GM18520 (cell line): ENCODE data around the gene DAPP1.

ENCODE experiments used
- ATAC-seq: cut with Tn5 transposase; IDR thresholded peaks from one replicate; pipeline ENCODE4 v1.9.1; 2021; ENCODE audit not compliant: unreplicated experiment

DAPP1 gene

GRCh38 chr4:99852199-99852749 is 35.6 kb downstream of the DAPP1 start:
- no peak for ATAC-seq

GRCh38 chr4:99853190-99853589 is 36.6 kb downstream of the DAPP1 start:
- no peak for ATAC-seq

- ATAC-seq, result no peak
Measured at GRCh38 chr4:99853999-99854398, 37.4 kb downstream of the DAPP1 start.

GRCh38 chr4:99855678-99856077 is 39.1 kb downstream of the DAPP1 start:
- ATAC-seq, result peak; percentile 29

- ATAC-seq, result no peak
Measured at GRCh38 chr4:99856166-99856565, 39.5 kb downstream of the DAPP1 start.

- ATAC-seq, result no peak
Measured at GRCh38 chr4:99857307-99857706, 40.7 kb downstream of the DAPP1 start.

- no peak for ATAC-seq
Measured at GRCh38 chr4:99859618-99860017, 43.0 kb downstream of the DAPP1 start.

- ATAC-seq, result no peak
Measured at GRCh38 chr4:99860521-99860920, 43.9 kb downstream of the DAPP1 start.

- ATAC-seq, result peak; percentile 76
Measured at GRCh38 chr4:99861120-99861905, 44.7 kb downstream of the DAPP1 start.

- no peak for ATAC-seq
Measured at GRCh38 chr4:99863804-99864203, 47.2 kb downstream of the DAPP1 start.

- no peak for ATAC-seq
Measured at GRCh38 chr4:99868126-99868596, 51.5 kb downstream of the DAPP1 start.

GRCh38 chr4:99872570-99872969 is 55.9 kb downstream of the DAPP1 start:
- ATAC-seq, result no peak

GRCh38 chr4:99875071-99875470 is 58.4 kb downstream of the DAPP1 start:
- ATAC-seq, result no peak

- ATAC-seq, result no peak
Measured at GRCh38 chr4:99876946-99877345, 60.3 kb downstream of the DAPP1 start.

- ATAC-seq, result no peak
Measured at GRCh38 chr4:99878604-99879003, 62.0 kb downstream of the DAPP1 start.

- no peak for ATAC-seq
Measured at GRCh38 chr4:99879458-99879857, 62.8 kb downstream of the DAPP1 start.

- no peak for ATAC-seq
Measured at GRCh38 chr4:99885063-99885664, 68.5 kb downstream of the DAPP1 start.

- ATAC-seq, result no peak
Measured at GRCh38 chr4:99885687-99886086, 69.1 kb downstream of the DAPP1 start.

GRCh38 chr4:99886146-99886545 is 69.5 kb downstream of the DAPP1 start:
- ATAC-seq, result no peak

- ATAC-seq, result no peak
Measured at GRCh38 chr4:99887837-99888236, 71.2 kb downstream of the DAPP1 start.

- no peak for ATAC-seq
Measured at GRCh38 chr4:99891351-99891750, 74.7 kb downstream of the DAPP1 start.

- ATAC-seq, result no peak
Measured at GRCh38 chr4:99893029-99893428, 76.4 kb downstream of the DAPP1 start.
